Heart right ventricle (tissue), 16 donors: ENCODE measurements around the gene SCARF1. TPM values are rescaled to one million over a fixed set of nuclear protein-coding genes. Genes with fewer than 3 reads are reported as not detected.

ENCODE experiments used
- ATAC-seq, 8 donors: fragments of 200-7000 bp; cut with Tn5 transposase; one replicate each; pipeline ENCODE4 v1.9.1; 2020; ENCODE audit warnings: mild to moderate bottlenecking in 8 of 8, moderate library complexity in 8 of 8, moderate number of reproducible peaks in 1 of 8
- DNase-seq, 2 donors: peaks; one replicate each; pipeline ENCODE4 v3.0.0-alpha.2; 2020
- H3K27ac ChIP-seq, 10 donors: fragments of 200-600 bp; sonication (generic) in 2 of 10; one replicate each; pipeline versions ENCODE4 v1.5.0 to v1.8.0; 2020 to 2022; ENCODE audit warnings: mild to moderate bottlenecking in 3 of 10
- H3K27me3 ChIP-seq, 7 donors: fragments of 200-600 bp; one replicate each; pipeline ENCODE4 v1.8.0; 2021 to 2022; ENCODE audit warnings: mild to moderate bottlenecking in 2 of 7
- H3K36me3 ChIP-seq, 9 donors: fragments of 200-600 bp; sonication (generic) in 1 of 9; one replicate each; pipeline versions ENCODE4 v1.5.0 to v1.8.0; 2020 to 2022; ENCODE audit warnings: mild to moderate bottlenecking in 2 of 9
- H3K4me1 ChIP-seq, 9 donors: fragments of 200-600 bp; sonication (generic) in 1 of 9; one replicate each; pipeline versions ENCODE4 v1.5.0 to v1.8.0; 2020 to 2022; ENCODE audit warnings: mild to moderate bottlenecking in 4 of 9
- H3K4me3 ChIP-seq, 10 donors: fragments of 200-600 bp; sonication (generic) in 2 of 10; one replicate each; pipeline versions ENCODE4 v1.5.0 to v1.8.0; 2020 to 2022; ENCODE audit warnings: mild to moderate bottlenecking in 7 of 10, moderate library complexity in 2 of 10
- H3K9me3 ChIP-seq, 11 donors: fragments of 200-600 bp in 10 of 11; sonication (generic) in 2 of 11; one replicate each; pipeline versions ENCODE4 v1.5.0 to v1.8.0; 2013 to 2022; ENCODE audit warnings: mild to moderate bottlenecking in 2 of 11, control low read depth in 1 of 11, moderate library complexity in 1 of 11
- CTCF ChIP-seq, 9 donors: fragments of 200-600 bp; sonication (generic) in 2 of 9; IDR thresholded peaks; one replicate each; pipeline versions ENCODE4 v1.5.0 to v1.8.0; 2021 to 2022; ENCODE audit warnings: antibody characterized with exemption in 9 of 9, mild to moderate bottlenecking in 5 of 9, moderate library complexity in 1 of 9
- WGBS, 2 donors: extraction: QIAGEN DNeasy Blood & Tissue Kit; methylation state at CpG; one replicate each; pipeline ENCODE4 v1.1.7; 2013; ENCODE audit warnings: inconsistent platforms in 1 of 2; 5-methylcytosine and 5-hydroxymethylcytosine counted together
- intact Hi-C, 10 donors: fragments of 100-400 bp; cut with DNase I; formaldehyde crosslinking; loops; one replicate each; pipeline versions ENCODE4 v1.11.1 to v1.14.2; 2022
- polyA plus RNA-seq, 2 donors: library from polyadenylated mRNA; stranded (reverse); fragments of 200-250 nt; gene quantifications; one replicate each; pipeline ENCODE4 v1.2.3, GENCODE V29; 2013
- total RNA-seq, 10 donors: library from RNA; stranded (reverse); fragmentation: NEBNext Ultra II Directional in 3 of 10; extraction: Animal tissue kit (Norgen Biotek cat#: 25700) in 3 of 10; gene quantifications; one replicate each; pipeline versions ENCODE4 v1.2.1 to v1.2.4, GENCODE V29; 2021 to 2023
- donor health status: Arrhythmogenic right ventricular cardiomyopathy.
- donor health status: ischemic (EF 13 %, LVEDD 7.1; RV severe dilation, severe dysfunction).
- donor health status: healthy with polysubstance abuse.
- donor health status: DM: no; HTN: yes; CAD: no.
- donor health status: DM: no; HTN: no; CAD: no.
- donor health status: ischemic (EF 25% LVEDD 6.9; RV normal size, moderate dysfunction).
- donor health status: ischemic (EF 25% LVEDD 5.7; RV mildly dilated, moderate dysfunction).
- donor health status: healthy.
- donor health status: DM: yes; HTN: yes; CAD: no.
- donor health status: Ischemic cardiomyopathy.
- donor health status: ischemic (EF 35%, LVEDD 5.7; RV mildly dilated, moderate dysfunction).
- donor health status: nonischemic (EF 11% LVEDD 7.7; RV severe dilation, severe dysfunction).
- donor health status: DM: yes; HTN: yes; CAD: no.
- donor health status: PGD.
- donor health status: ischemic (EF 29% LVEDD 5.4; RV normal size, mild dysfunction).
- donor health status: nonischemic (EF 23%, LVEDD 6.1; RV moderate dilation, normal function).

Gene SCARF1
- total and polyA plus RNA-seq, 12 donors = 7.6 to 22.6 (median 13.2) TPM

DNA sequence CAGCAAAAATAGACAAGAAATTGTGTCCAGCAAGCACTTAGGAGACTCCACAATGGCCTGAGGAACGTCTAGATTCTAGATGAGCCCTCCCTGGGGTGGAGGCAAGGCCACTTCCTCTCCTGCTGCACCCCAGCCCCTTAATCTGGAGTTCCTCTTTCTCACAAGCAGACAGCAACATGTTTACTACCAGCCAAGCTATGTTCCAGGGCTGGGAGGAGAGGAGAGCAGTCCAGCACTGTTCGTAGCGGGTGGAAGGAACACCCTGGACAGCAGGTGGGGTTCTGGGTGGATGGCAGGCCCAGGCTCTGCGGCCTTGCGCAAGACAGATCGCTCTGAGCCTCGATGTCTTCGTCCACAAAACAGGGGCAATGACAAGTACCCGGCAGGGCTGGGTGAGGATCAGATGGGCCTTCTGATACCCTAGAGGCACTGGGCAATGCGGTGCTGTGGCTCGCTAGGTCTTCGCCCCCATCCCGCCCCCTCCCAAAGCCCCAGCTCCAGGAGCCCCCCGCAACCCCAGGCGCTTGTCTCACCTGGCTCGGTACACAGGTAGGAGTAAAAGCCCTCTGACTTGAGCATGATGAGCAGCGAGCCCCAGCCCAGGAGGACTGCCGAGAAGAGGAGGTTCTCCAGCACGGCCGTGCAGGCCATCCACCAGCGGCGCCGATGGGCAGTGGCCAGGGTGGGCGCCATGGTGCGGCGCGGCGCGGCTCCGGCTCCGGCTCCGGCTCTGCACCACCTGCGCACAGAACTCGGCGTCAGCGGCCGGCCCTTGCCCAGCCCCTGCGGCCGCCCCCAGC is 18.1 kb downstream of the SCARF1 start:
- Histone ChIP-seq H3K27me3 (no peaks in the 10 kb centered on the region), H3K27ac (peak overlapping the region in 9 of 10 donors; percentile 68 to 97 (median 92)), H3K4me3 (peak overlapping the region; percentile 73 to 93 (median 80)), H3K36me3 (peaks cover 0 to 19% (median 0%) of the 10 kb centered on the region in 9 donors), H3K9me3 (no peaks in the 10 kb centered on the region), H3K4me1 (peaks cover 3 to 54% (median 21%) of the 10 kb centered on the region in 9 donors)
- intact Hi-C loops = loop anchor here in 3 of 10 donors (5.0 kb wide), 3 partner anchors 35 to 55 kb away; no protein-coding TSS in a partner anchor
- TF ChIP-seq CTCF (IDR thresholded peaks at IDR 0.05) = no peak
- ATAC-seq (peak in 1 of 8 donors; percentile 21), DNase-seq (no peak)
- WGBS, 2 donors = 25 to 26% methylated on average over 39 of the region's 39 CpGs

DNA sequence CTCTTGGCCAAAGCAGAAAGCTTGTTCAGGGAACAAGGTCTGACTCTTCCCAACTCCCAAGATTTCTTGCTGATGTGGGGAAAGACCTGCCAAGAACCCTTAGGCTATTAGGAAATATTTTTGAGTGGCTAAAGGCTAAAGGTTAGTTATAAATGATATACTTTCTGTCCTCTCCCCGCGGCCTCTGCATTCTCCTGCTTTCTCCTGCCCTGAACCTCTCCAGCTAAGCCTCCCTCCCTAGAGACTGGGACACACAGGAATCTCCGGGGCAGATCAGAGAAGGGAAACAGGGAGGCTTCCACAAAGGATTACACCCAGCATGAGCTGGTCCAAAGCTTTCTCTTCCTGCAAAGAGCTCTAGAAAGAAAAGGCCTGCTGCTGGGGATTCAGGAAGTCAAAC is 19.2 kb downstream of the SCARF1 start:
- intact Hi-C loops = loop anchor here in 3 of 10 donors (5.0 kb wide), 3 partner anchors 34 to 54 kb away; no protein-coding TSS in a partner anchor
- Histone ChIP-seq H3K27me3 (no peaks in the 10 kb centered on the region), H3K36me3 (peaks cover 0 to 25% (median 0%) of the 10 kb centered on the region in 9 donors), H3K4me3 (peak overlapping the region in 1 of 10 donors; percentile 82), H3K4me1 (peaks cover 3 to 51% (median 21%) of the 10 kb centered on the region in 9 donors), H3K27ac (peak overlapping the region in 4 of 10 donors; percentile 22 to 97 (median 94)), H3K9me3 (no peaks in the 10 kb centered on the region)
- DNase-seq (no peak), ATAC-seq (no peak)
- no peak for TF ChIP-seq CTCF (IDR thresholded peaks at IDR 0.05)
- 42 to 60% methylated on average over 3 of the region's 3 CpGs for WGBS, 2 donors

- ATAC-seq = no peak
- H3K27ac ChIP-seq = peak overlapping the region in 1 of 10 donors; percentile 97
- peaks cover 3 to 44% (median 21%) of the 10 kb centered on the region in 9 donors for H3K4me1 ChIP-seq
- no peaks in the 10 kb centered on the region for H3K9me3 ChIP-seq
- no peaks in the 10 kb centered on the region for H3K27me3 ChIP-seq
- H3K4me3 ChIP-seq = peak overlapping the region in 1 of 10 donors; percentile 82
- TF ChIP-seq CTCF (IDR thresholded peaks at IDR 0.05) = no peak
- intact Hi-C loops = loop anchor here in 3 of 10 donors (5.0 kb wide), 3 partner anchors 33 to 53 kb away; no protein-coding TSS in a partner anchor
- WGBS, 2 donors = 88 to 97% methylated on average over 6 of the region's 6 CpGs
- no peak for DNase-seq
- H3K36me3 ChIP-seq = peaks cover 0 to 31% (median 0%) of the 10 kb centered on the region in 9 donors
Measured at GRCh38 chr17:1625581-1625980, 20.0 kb downstream of the SCARF1 start.

- WGBS, 2 donors = 89 to 91% methylated on average over 14 of the region's 14 CpGs
- Histone ChIP-seq H3K4me1 (peaks cover 3 to 41% (median 21%) of the 10 kb centered on the region in 9 donors), H3K27ac (peak overlapping the region in 1 of 10 donors; percentile 97), H3K4me3 (peak overlapping the region in 1 of 10 donors; percentile 2), H3K27me3 (no peaks in the 10 kb centered on the region), H3K9me3 (no peaks in the 10 kb centered on the region), H3K36me3 (peaks cover 0 to 36% (median 0%) of the 10 kb centered on the region in 9 donors)
- ATAC-seq = no peak
- DNase-seq = no peak
- intact Hi-C loops = loop anchor here in 3 of 10 donors (5.0 kb wide), 3 partner anchors 33 to 53 kb away; no protein-coding TSS in a partner anchor
- no peak for TF ChIP-seq CTCF (IDR thresholded peaks at IDR 0.05)
Measured at GRCh38 chr17:1625053-1625452, 20.5 kb downstream of the SCARF1 start.
